Calu3 (cell line): ENCODE results near the gene RNF224. TPM values are rescaled to one million over a fixed set of nuclear protein-coding genes. Genes with fewer than 3 reads are reported as not detected.

Source experiments
- BruUV-seq: library from RNA; stranded (reverse); fragments of 400-500 nt; replicated peaks from 2 replicates; lab custom pipeline; 2021; lab: Mats Ljungman, UMichigan
- CTCF ChIA-PET: fragments of 300-600 bp; sonication (Branson Sonifier 250); formaldehyde crosslinking; loops from one replicate; lab custom pipeline; 2022; ENCODE audit warnings: antibody characterized with exemption; lab: Charles Lee
- DNase-seq: peaks from one replicate; pipeline ENCODE4 v3.0.0; 2022
- H3K27ac Mint-ChIP-seq: one replicate; pipeline ENCODE4 v1.8.0; 2022; ENCODE audit warnings: mixed read lengths; ENCODE audit not compliant: unreplicated experiment
- H3K27me3 Mint-ChIP-seq: one replicate; pipeline ENCODE4 v1.8.0; 2022; ENCODE audit warnings: mixed read lengths; ENCODE audit not compliant: unreplicated experiment
- H3K36me3 Mint-ChIP-seq: one replicate; pipeline ENCODE4 v1.8.0; 2022; ENCODE audit warnings: mild to moderate bottlenecking, moderate library complexity, mixed read lengths; ENCODE audit not compliant: insufficient read depth, unreplicated experiment
- H3K4me1 Mint-ChIP-seq: one replicate; pipeline ENCODE4 v1.8.0; 2022; ENCODE audit warnings: mild to moderate bottlenecking, low read depth, mixed read lengths; ENCODE audit not compliant: unreplicated experiment
- H3K4me3 Mint-ChIP-seq: one replicate; pipeline ENCODE4 v1.8.0; 2022; ENCODE audit warnings: mild to moderate bottlenecking, low read depth, moderate library complexity, mixed read lengths; ENCODE audit not compliant: unreplicated experiment
- H3K9me3 Mint-ChIP-seq: one replicate; pipeline ENCODE4 v1.8.0; 2022; ENCODE audit warnings: low read depth, mixed read lengths; ENCODE audit not compliant: unreplicated experiment
- CTCF ChIP-seq: fragments of 200-600 bp; IDR thresholded peaks from one replicate; pipeline ENCODE4 v1.8.0; 2022; ENCODE audit warnings: antibody characterized with exemption; ENCODE audit not compliant: unreplicated experiment
- intact Hi-C: fragments of 100-400 bp; cut with micrococcal nuclease; formaldehyde crosslinking; loops from one replicate; pipeline ENCODE4 v1.10.0; 2022; ENCODE audit not compliant: unreplicated experiment
- total RNA-seq: library from RNA; stranded (reverse); gene quantifications from 2 replicates; pipeline ENCODE4 v1.2.3, GENCODE V29; 2022

The RNF224 gene
- total RNA-seq, 1 experiment from 2014 or later = 1.6 TPM

GRCh38 chr9:137276473-137277328 is 49.4 kb downstream of the RNF224 start:
- intact Hi-C loops = no loop called here

GRCh38 chr9:137277329-137278041 is 50.2 kb downstream of the RNF224 start, which contains the start of gene TOR4A:
TSS of gene TOR4A (plus strand) at chr9:137277726. CDS start at chr9:137278690, 964 bp downstream.
- CTCF ChIA-PET = interaction anchor here (0.5 to 1.6 kb wide), 7 partner anchors 9 to 146 kb away, joined by 3 to 8 read pairs (median 3); partner anchors contain the start of genes EXD3, NOXA1 and NRARP
- intact Hi-C loops = no loop called here
- H3K4me3 Mint-ChIP-seq = peak within 1 kb of the TSS; percentile 85
- H3K27ac Mint-ChIP-seq = peak within 1 kb of the TSS; percentile 94
- H3K27me3 Mint-ChIP-seq = no peaks in the 10 kb centered on the region
- TF ChIP-seq CTCF = no peak
- no peaks in the 10 kb centered on the region for H3K9me3 Mint-ChIP-seq
- H3K36me3 Mint-ChIP-seq = peaks cover 57% of the 10 kb centered on the region
- BruUV-seq = no TSS peak
- H3K4me1 Mint-ChIP-seq = peaks cover 24% of the 10 kb centered on the region
- DNase-seq = peak; percentile 94

More at GRCh38 chr9:137276473-137277328, 49.4 kb downstream of the RNF224 start:
- Mint-ChIP-seq H3K4me3 (peak overlapping the region; percentile 85), H3K27ac (peak overlapping the region; percentile 94), H3K4me1 (peaks cover 20% of the 10 kb centered on the region), H3K9me3 (no peaks in the 10 kb centered on the region), H3K36me3 (peaks cover 52% of the 10 kb centered on the region), H3K27me3 (no peaks in the 10 kb centered on the region)
- CTCF ChIA-PET = interaction anchor here (0.5 to 1.6 kb wide), 7 partner anchors 10 to 146 kb away, joined by 3 to 8 read pairs (median 4); partner anchors contain the start of genes EXD3, NOXA1 and NRARP
- TF ChIP-seq CTCF = no peak
- peak; percentile 70 for DNase-seq
- TSS peak; percentile 95 for BruUV-seq

- Mint-ChIP-seq H3K4me1 (peaks cover 29% of the 10 kb centered on the region), H3K27me3 (no peaks in the 10 kb centered on the region), H3K9me3 (no peaks in the 10 kb centered on the region), H3K27ac (peak overlapping the region; percentile 94), H3K36me3 (peaks cover 59% of the 10 kb centered on the region), H3K4me3 (peak overlapping the region; percentile 85)
- intact Hi-C loops = no loop called here
- no peak for DNase-seq
- TF ChIP-seq CTCF = no peak
- CTCF ChIA-PET = interaction anchor here (0.5 to 1.6 kb wide), 3 partner anchors 9 to 42 kb away, joined by 3 to 8 read pairs (median 3); no protein-coding TSS in a partner anchor
- BruUV-seq = TSS peak; percentile 54
Measured at GRCh38 chr9:137278061-137278701, 50.9 kb downstream of the RNF224 start.

Other genes with a start within 250 kb of the RNF224 start
- not detected in 2 replicates for gene PTGDS, start 250.0 kb upstream of the RNF224 start, total RNA-seq
- gene LCNL1, start 244.5 kb upstream of the RNF224 start, total RNA-seq = 0.22 TPM in 1 of 2 replicates, not detected in the other
- 38.3 and 43.7 TPM in 2 replicates for gene PAXX, start 235.1 kb upstream of the RNF224 start, total RNA-seq
- gene CLIC3, start 230.9 kb upstream of the RNF224 start, total RNA-seq = 0.35 and 0.91 TPM in 2 replicates
- gene ABCA2, start 199.3 kb upstream of the RNF224 start, total RNA-seq = 47.6 and 50.7 TPM in 2 replicates
- gene FUT7, start 195.4 kb upstream of the RNF224 start, total RNA-seq = not detected in 2 replicates
- 65.2 and 78.6 TPM in 2 replicates for gene NPDC1, start 181.3 kb upstream of the RNF224 start, total RNA-seq
- 3.8 and 5.8 TPM in 2 replicates for gene ENTPD2, start 173.4 kb upstream of the RNF224 start, total RNA-seq
- gene SAPCD2, start 156.9 kb upstream of the RNF224 start, total RNA-seq = 38.4 and 41.1 TPM in 2 replicates
- 9.1 and 10.8 TPM in 2 replicates for gene UAP1L1, start 150.0 kb upstream of the RNF224 start, total RNA-seq
- gene MAN1B1, start 140.5 kb upstream of the RNF224 start, total RNA-seq = 61.4 and 65.6 TPM in 2 replicates
- 51.6 and 76.8 TPM in 2 replicates for gene DPP7, start 112.8 kb upstream of the RNF224 start, total RNA-seq
- 0.24 and 0.54 TPM in 2 replicates for gene GRIN1, start 88.3 kb upstream of the RNF224 start, total RNA-seq
- 0.52 and 0.98 TPM in 2 replicates for gene LRRC26, start 57.5 kb upstream of the RNF224 start, total RNA-seq
- gene TMEM210, start 55.4 kb upstream of the RNF224 start, total RNA-seq = not detected in 2 replicates
- 49.4 and 51.4 TPM in 2 replicates for gene ANAPC2, start 38.9 kb upstream of the RNF224 start, total RNA-seq
- gene SSNA1, start 38.8 kb upstream of the RNF224 start, total RNA-seq = 41.9 and 44.1 TPM in 2 replicates
- gene TPRN, start 26.8 kb upstream of the RNF224 start, total RNA-seq = 18.3 and 20.3 TPM in 2 replicates
- gene TMEM203, start 21.9 kb upstream of the RNF224 start, total RNA-seq = 25.4 and 28.8 TPM in 2 replicates
- gene NDOR1, start 21.8 kb upstream of the RNF224 start, total RNA-seq = 26.4 and 27.7 TPM in 2 replicates
- gene RNF208, start 5.3 kb upstream of the RNF224 start, total RNA-seq = 10.1 and 14.2 TPM in 2 replicates
- 3.0 and 3.6 TPM in 2 replicates for gene CYSRT1, start 2.3 kb upstream of the RNF224 start, total RNA-seq
- gene SLC34A3, start 3.4 kb downstream of the RNF224 start, total RNA-seq = 0.26 and 0.34 TPM in 2 replicates
- gene TUBB4B, start 13.8 kb downstream of the RNF224 start, total RNA-seq = 360 and 383 TPM in 2 replicates
- gene STPG3, start 23.8 kb downstream of the RNF224 start, total RNA-seq = not detected in 2 replicates
- gene NELFB, start 27.8 kb downstream of the RNF224 start, total RNA-seq = 41.8 and 43.5 TPM in 2 replicates
- 51.8 and 60.2 TPM in 2 replicates for gene TOR4A, start 50.2 kb downstream of the RNF224 start, total RNA-seq
- gene NRARP, start 74.8 kb downstream of the RNF224 start, total RNA-seq = 32.6 and 32.9 TPM in 2 replicates
- gene EXD3, start 195.7 kb downstream of the RNF224 start, total RNA-seq = 13.2 and 15.3 TPM in 2 replicates
- gene NOXA1, start 195.9 kb downstream of the RNF224 start, total RNA-seq = 12.0 and 12.3 TPM in 2 replicates
- 0.97 and 1.6 TPM in 2 replicates for gene ENTPD8, start 213.9 kb downstream of the RNF224 start, total RNA-seq
- 31.6 and 38.3 TPM in 2 replicates for gene NSMF, start 231.8 kb downstream of the RNF224 start, total RNA-seq